Skin epidermis (tissue), 12 donors: ENCODE data around the gene LAMP1.
"Not testable (repeated sequence)": the region's sequence is repeated elsewhere in the genome, so short reads cannot be mapped to it uniquely, and the experiment has no call there.

Experiments used
- H3K27ac ChIP-seq, 21 experiments: fragments of 200-600 bp; sonication (generic) in 11 of 21; one replicate each; pipeline ENCODE4 v1.5.0; 2020; ENCODE audit warnings: mild to moderate bottlenecking in 3 of 21, inconsistent platforms in 2 of 21, moderate library complexity in 2 of 21
- H3K4me3 ChIP-seq, 7 experiments: fragments of 200-600 bp; sonication (generic) in 2 of 7; one replicate each; pipeline ENCODE4 v1.5.0; 2020; ENCODE audit warnings: inconsistent platforms in 2 of 7, mild to moderate bottlenecking in 2 of 7, moderate library complexity in 1 of 7

LAMP1 gene

GRCh38 chr13:113293686-113294085, 3.4 kb upstream of the LAMP1 start:
- Histone ChIP-seq H3K4me3 (no peak overlapping the region), H3K27ac (no peak overlapping the region)

- Histone ChIP-seq H3K4me3 (no peak overlapping the region), H3K27ac (peak overlapping the region in 3 of 21 experiments; percentile 93 to 96 (median 94))
These were observed 1.3 kb upstream of the LAMP1 start for GRCh38 chr13:113295776-113296175.

- Histone ChIP-seq H3K4me3 (peak overlapping the region; percentile 66 to 97 (median 95)), H3K27ac (peak overlapping the region; percentile 72 to 98 (median 93))
These were observed 467 bp downstream of the LAMP1 start for GRCh38 chr13:113297370-113298042.

- H3K4me3 ChIP-seq, result peak overlapping the region; percentile 66 to 97 (median 95)
- peak overlapping the region in 19 of 21 experiments; percentile 73 to 98 (median 94) for H3K27ac ChIP-seq
These were observed 1.3 kb downstream of the LAMP1 start for GRCh38 chr13:113298043-113298945.

GRCh38 chr13:113299951-113300350, 2.9 kb downstream of the LAMP1 start:
- no peak overlapping the region for H3K4me3 ChIP-seq
- no peak overlapping the region for H3K27ac ChIP-seq

GRCh38 chr13:113302986-113303385, 5.9 kb downstream of the LAMP1 start:
- Histone ChIP-seq H3K4me3 (no peak overlapping the region), H3K27ac (peak overlapping the region in 3 of 21 experiments; percentile 21 to 45 (median 25))

- H3K27ac ChIP-seq, result no peak overlapping the region
- no peak overlapping the region for H3K4me3 ChIP-seq
These were observed 7.1 kb downstream of the LAMP1 start for GRCh38 chr13:113304121-113304520.

- Histone ChIP-seq H3K27ac (peak overlapping the region in 2 of 21 experiments; percentile 3 to 39), H3K4me3 (no peak overlapping the region)
These were observed 8.2 kb downstream of the LAMP1 start for GRCh38 chr13:113305208-113305607.

GRCh38 chr13:113307491-113307890, 10.5 kb downstream of the LAMP1 start:
- Histone ChIP-seq H3K27ac (no peak overlapping the region), H3K4me3 (no peak overlapping the region)

- no peak overlapping the region for H3K27ac ChIP-seq
These were observed 12.4 kb downstream of the LAMP1 start for GRCh38 chr13:113309473-113309872.

GRCh38 chr13:113314112-113314511, 17.1 kb downstream of the LAMP1 start:
- H3K4me3 ChIP-seq, H3K27ac ChIP-seq: not testable (repeated sequence)

More at GRCh38 chr13:113309473-113309872, 12.4 kb downstream of the LAMP1 start:
- H3K4me3 ChIP-seq, result no peak overlapping the region

GRCh38 chr13:113314895-113315470, 17.9 kb downstream of the LAMP1 start:
- H3K27ac ChIP-seq, H3K4me3 ChIP-seq: not testable (repeated sequence)

- H3K4me3 ChIP-seq, result no peak overlapping the region
- no peak overlapping the region for H3K27ac ChIP-seq
These were observed 19.0 kb downstream of the LAMP1 start for GRCh38 chr13:113315992-113316391.

- H3K4me3 ChIP-seq, result no peak overlapping the region
These were observed 20.0 kb downstream of the LAMP1 start for GRCh38 chr13:113317031-113317430.

GRCh38 chr13:113318956-113319355, 21.9 kb downstream of the LAMP1 start:
- no peak overlapping the region for H3K27ac ChIP-seq
- H3K4me3 ChIP-seq, result no peak overlapping the region

More at GRCh38 chr13:113317031-113317430, 20.0 kb downstream of the LAMP1 start:
- no peak overlapping the region for H3K27ac ChIP-seq

GRCh38 chr13:113319371-113319770, 22.3 kb downstream of the LAMP1 start:
- no peak overlapping the region for H3K4me3 ChIP-seq

GRCh38 chr13:113320226-113320875, 23.3 kb downstream of the LAMP1 start:
- Histone ChIP-seq H3K27ac (no peak overlapping the region), H3K4me3 (no peak overlapping the region)

More at GRCh38 chr13:113319371-113319770, 22.3 kb downstream of the LAMP1 start:
- no peak overlapping the region for H3K27ac ChIP-seq

- Histone ChIP-seq H3K4me3 (no peak overlapping the region), H3K27ac (no peak overlapping the region)
These were observed 24.5 kb downstream of the LAMP1 start for GRCh38 chr13:113321546-113321945.

GRCh38 chr13:113322043-113322461, 25.0 kb downstream of the LAMP1 start:
- no peak overlapping the region for H3K27ac ChIP-seq

More at GRCh38 chr13:113322043-113322461, 25.0 kb downstream of the LAMP1 start:
- no peak overlapping the region for H3K4me3 ChIP-seq
